Measurements from ENCODE around the gene MMP24. TPM values are rescaled to one million over a fixed set of nuclear protein-coding genes. Genes with fewer than 3 reads are reported as not detected.
A peak's percentile ranks its signal among the peaks of the same experiment; 100 is the strongest.

The MMP24 gene
- total and polyA plus RNA-seq, 2 of the 13 experiments (the other 11 are each of a cell fraction or from before 2014, with no cell fraction given): 0.29 to 0.35 TPM

DNA sequence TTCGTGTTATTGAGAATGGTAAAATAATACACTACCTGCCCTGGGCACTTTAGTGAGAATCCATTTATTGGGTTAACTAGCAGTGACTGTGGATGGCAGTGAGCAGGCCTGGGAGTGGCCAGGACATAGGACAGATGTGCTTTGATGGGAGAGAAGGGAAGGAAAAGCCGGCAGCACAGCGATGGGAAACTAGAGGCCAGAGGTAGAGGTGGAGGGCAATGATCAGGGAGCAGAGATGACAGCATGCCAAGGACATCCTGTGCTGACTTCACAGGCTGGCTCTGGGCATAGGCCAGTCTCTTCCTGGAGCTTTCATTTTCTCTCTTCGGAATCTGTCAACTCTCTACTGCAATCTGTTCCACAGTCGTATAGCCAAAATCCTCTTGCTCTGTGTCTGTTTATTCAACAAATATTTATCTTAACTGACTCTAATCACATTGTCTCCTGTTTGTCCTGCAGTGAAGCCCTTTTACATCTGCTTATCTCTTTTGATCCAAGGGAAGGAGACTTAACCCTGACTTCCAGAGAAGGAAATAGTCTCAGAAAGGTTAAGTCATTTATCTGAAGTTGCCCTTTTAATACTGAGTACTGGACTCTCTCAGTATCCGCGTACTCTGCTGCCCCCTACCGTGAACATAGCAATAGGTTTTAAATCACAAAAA, 18.4 kb upstream of the MMP24 start (continued):
- TF ChIP-seq, protein P1, sequence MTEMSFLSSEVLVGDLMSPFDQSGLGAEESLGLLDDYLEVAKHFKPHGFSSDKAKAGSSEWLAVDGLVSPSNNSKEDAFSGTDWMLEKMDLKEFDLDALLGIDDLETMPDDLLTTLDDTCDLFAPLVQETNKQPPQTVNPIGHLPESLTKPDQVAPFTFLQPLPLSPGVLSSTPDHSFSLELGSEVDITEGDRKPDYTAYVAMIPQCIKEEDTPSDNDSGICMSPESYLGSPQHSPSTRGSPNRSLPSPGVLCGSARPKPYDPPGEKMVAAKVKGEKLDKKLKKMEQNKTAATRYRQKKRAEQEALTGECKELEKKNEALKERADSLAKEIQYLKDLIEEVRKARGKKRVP (CRISPR knock-in tag; IDR thresholded peaks at IDR 0.05): peak in 1 of 2 experiments; percentile 64; a peak in 2 of 4 replicates
- TF ChIP-seq ZNF335 (CRISPR knock-in tag; IDR thresholded peaks at IDR 0.05) (no peak; the same call in 1 of the 2 replicates), ZNF331 (CRISPR knock-in tag; IDR thresholded peaks at IDR 0.05) (no peak; the same call in none of the 2 replicates), FOSL2 (CRISPR knock-in tag; IDR thresholded peaks at IDR 0.05) (peak; percentile 47; the same call in 1 of the 2 replicates), ZC3H4 (CRISPR knock-in tag; IDR thresholded peaks at IDR 0.05; ENCODE audit: borderline replicate concordance) (no peak), SP4 (CRISPR knock-in tag; IDR thresholded peaks at IDR 0.05) (no peak), RXRB (CRISPR knock-in tag; IDR thresholded peaks at IDR 0.05; ENCODE audit: borderline replicate concordance) (peak; percentile 47; the same call in 1 of the 2 replicates), SMAD3 (CRISPR knock-in tag; IDR thresholded peaks at IDR 0.05) (peak; percentile 57; the same call in 1 of the 2 replicates), HNF4G (IDR thresholded peaks at IDR 0.05; ENCODE audit: borderline replicate concordance, low read depth, low read length) (0 out of 2 replicates have a peak, but pooled peaks have one; percentile 24), HNF4G (CRISPR knock-in tag; IDR thresholded peaks at IDR 0.05; ENCODE audit: borderline replicate concordance, low read depth) (no peak), ZNF44 (CRISPR knock-in tag; IDR thresholded peaks at IDR 0.05) (0 out of 2 replicates have a peak, but pooled peaks have one; percentile 16), ZNF788 (CRISPR knock-in tag; IDR thresholded peaks at IDR 0.05; ENCODE audit: borderline replicate concordance) (peak; percentile 69; the same call in 1 of the 2 replicates), ZNF263 (CRISPR knock-in tag; IDR thresholded peaks at IDR 0.05) (0 out of 2 replicates have a peak, but pooled peaks have one; percentile 23), TARDBP (CRISPR knock-in tag; IDR thresholded peaks at IDR 0.05) (peak; percentile 75; the same call in 1 of the 2 replicates), BRCA1 (CRISPR knock-in tag; IDR thresholded peaks at IDR 0.05) (no peak), ZNF878 (CRISPR knock-in tag; IDR thresholded peaks at IDR 0.05) (peak; percentile 81; the same call in 1 of the 2 replicates), GATAD2A (CRISPR knock-in tag; IDR thresholded peaks at IDR 0.05) (peak; percentile 88), DPF2 (CRISPR knock-in tag; IDR thresholded peaks at IDR 0.05; ENCODE audit: borderline replicate concordance, low read depth) (peak; percentile 74), ZNF230 (CRISPR knock-in tag; IDR thresholded peaks at IDR 0.05) (peak; percentile 98), ZNF83 (CRISPR knock-in tag; IDR thresholded peaks at IDR 0.05; ENCODE audit: borderline replicate concordance) (no peak), MAFF (IDR thresholded peaks at IDR 0.05; ENCODE audit: low read depth, low read length) (peak; percentile 6; the same call in 1 of the 2 replicates), ATF1 (CRISPR knock-in tag; IDR thresholded peaks at IDR 0.05) (0 out of 2 replicates have a peak, but pooled peaks have one; percentile 47)
- TF ChIP-seq, protein P2, sequence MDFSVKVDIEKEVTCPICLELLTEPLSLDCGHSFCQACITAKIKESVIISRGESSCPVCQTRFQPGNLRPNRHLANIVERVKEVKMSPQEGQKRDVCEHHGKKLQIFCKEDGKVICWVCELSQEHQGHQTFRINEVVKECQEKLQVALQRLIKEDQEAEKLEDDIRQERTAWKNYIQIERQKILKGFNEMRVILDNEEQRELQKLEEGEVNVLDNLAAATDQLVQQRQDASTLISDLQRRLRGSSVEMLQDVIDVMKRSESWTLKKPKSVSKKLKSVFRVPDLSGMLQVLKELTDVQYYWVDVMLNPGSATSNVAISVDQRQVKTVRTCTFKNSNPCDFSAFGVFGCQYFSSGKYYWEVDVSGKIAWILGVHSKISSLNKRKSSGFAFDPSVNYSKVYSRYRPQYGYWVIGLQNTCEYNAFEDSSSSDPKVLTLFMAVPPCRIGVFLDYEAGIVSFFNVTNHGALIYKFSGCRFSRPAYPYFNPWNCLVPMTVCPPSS (IDR thresholded peaks at IDR 0.05): no peak
- TF ChIP-seq, protein P3, sequence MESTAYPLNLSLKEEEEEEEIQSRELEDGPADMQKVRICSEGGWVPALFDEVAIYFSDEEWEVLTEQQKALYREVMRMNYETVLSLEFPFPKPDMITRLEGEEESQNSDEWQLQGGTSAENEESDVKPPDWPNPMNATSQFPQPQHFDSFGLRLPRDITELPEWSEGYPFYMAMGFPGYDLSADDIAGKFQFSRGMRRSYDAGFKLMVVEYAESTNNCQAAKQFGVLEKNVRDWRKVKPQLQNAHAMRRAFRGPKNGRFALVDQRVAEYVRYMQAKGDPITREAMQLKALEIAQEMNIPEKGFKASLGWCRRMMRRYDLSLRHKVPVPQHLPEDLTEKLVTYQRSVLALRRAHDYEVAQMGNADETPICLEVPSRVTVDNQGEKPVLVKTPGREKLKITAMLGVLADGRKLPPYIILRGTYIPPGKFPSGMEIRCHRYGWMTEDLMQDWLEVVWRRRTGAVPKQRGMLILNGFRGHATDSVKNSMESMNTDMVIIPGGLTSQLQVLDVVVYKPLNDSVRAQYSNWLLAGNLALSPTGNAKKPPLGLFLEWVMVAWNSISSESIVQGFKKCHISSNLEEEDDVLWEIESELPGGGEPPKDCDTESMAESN (CRISPR knock-in tag; conservative IDR thresholded peaks at IDR 0.05): peak; percentile 58; the same call in 1 of the 2 replicates
- TF ChIP-seq, protein P4, sequence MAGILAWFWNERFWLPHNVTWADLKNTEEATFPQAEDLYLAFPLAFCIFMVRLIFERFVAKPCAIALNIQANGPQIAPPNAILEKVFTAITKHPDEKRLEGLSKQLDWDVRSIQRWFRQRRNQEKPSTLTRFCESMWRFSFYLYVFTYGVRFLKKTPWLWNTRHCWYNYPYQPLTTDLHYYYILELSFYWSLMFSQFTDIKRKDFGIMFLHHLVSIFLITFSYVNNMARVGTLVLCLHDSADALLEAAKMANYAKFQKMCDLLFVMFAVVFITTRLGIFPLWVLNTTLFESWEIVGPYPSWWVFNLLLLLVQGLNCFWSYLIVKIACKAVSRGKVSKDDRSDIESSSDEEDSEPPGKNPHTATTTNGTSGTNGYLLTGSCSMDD (CRISPR knock-in tag; IDR thresholded peaks at IDR 0.05): no peak

All from HepG2 (cell line).